ENCODE results near the gene KRT35. TPM values are rescaled to one million over a fixed set of nuclear protein-coding genes. Genes with fewer than 3 reads are reported as not detected.

Gene KRT35
- total RNA-seq, 1 experiment from 2014 or later, result not detected

DNA sequence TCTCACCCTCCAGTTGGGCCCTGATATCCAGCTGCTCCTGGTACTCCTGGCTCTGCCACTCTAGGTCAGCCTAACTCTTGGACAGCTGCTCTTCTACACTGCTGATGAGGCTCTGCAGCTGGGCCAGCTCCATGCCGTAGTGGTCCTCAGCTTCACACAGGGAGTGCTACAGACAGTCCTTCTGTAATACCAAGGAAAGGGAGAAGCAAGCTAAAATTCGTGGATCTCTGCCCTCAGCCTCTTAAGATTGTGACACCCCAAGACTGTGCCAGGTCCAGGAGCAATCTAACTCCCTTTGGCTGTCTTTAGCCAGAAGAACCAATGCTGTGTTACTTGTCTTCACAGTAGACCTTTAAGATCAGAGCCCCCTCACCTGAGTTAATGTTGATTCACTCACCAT, 32.4 kb downstream of the KRT35 start:
- no peak for DNase-seq
- H2AFZ ChIP-seq (ENCODE audit: low read length), result no peak overlapping the region
- no peak overlapping the region for H3K9ac ChIP-seq (ENCODE audit: low read length)
- no peaks in the 10 kb centered on the region for H3K9me2 ChIP-seq (replicated peaks; ENCODE audit: insufficient read depth, low read length)
- no peaks in the 10 kb centered on the region for H3K9me3 ChIP-seq (ENCODE audit: low read length)
- no peaks in the 10 kb centered on the region for H4K20me1 ChIP-seq (ENCODE audit: insufficient read depth, low read depth, low read length)
- H3K27ac ChIP-seq (ENCODE audit: low read length), result no peak overlapping the region
- no peak overlapping the region for H3K4me3 ChIP-seq (ENCODE audit: low read length)
- H3K27me3 ChIP-seq (ENCODE audit: low read length), result no peaks in the 10 kb centered on the region
- H3K36me3 ChIP-seq (ENCODE audit: insufficient read depth, low read length), result no peaks in the 10 kb centered on the region
- no peak overlapping the region for H3K4me2 ChIP-seq (ENCODE audit: low read depth, low read length, poor library complexity, severe bottlenecking)
- no peaks in the 10 kb centered on the region for H3K79me2 ChIP-seq (ENCODE audit: low read length)
- H3K4me1 ChIP-seq (ENCODE audit: low read length), result no peaks in the 10 kb centered on the region

DNA sequence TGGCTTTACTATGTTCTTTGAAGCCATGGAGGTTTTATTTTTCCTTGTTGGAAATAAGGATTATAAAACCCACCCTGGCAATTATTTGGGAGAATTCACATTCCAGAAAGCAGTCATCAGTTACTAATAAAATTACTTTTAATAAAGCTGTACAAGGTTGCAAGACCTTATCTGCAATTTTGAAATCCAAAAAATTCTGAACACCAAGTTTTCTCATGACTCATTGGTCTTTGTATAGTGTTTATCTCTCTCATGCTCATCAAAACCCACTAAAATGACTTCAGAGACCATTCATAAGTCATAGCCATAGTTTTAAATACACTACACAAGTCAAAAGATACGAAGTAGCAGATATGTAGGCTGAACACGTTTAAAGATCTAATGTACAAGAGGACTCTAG, 34.1 kb downstream of the KRT35 start:
- no peak overlapping the region for H2AFZ ChIP-seq (ENCODE audit: low read length)
- H3K9ac ChIP-seq (ENCODE audit: low read length), result no peak overlapping the region
- H3K4me3 ChIP-seq (ENCODE audit: low read length), result no peak overlapping the region

DNA sequence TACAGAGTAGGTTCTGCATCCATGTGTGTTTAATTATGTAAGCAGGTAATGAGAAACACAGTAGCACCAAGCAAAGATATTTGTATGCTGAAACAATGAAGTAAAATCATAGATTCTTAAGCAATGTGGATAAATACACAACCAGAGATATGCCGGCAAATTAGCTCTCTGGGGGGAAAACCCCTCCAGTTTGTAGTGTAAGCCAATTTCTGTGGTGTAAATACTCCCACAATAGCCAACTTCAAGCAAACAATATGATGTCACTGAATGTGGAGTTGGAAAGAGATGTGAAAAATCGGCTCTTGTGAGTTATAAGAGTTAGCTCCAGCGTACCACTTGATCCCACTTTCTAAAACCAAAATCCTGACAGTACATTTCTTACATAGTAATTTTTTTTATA, 36.3 kb downstream of the KRT35 start:
- Histone ChIP-seq H3K36me3 (ENCODE audit: insufficient read depth, low read length) (no peaks in the 10 kb centered on the region), H3K4me1 (ENCODE audit: low read length) (no peaks in the 10 kb centered on the region), H3K4me2 (ENCODE audit: low read depth, low read length, poor library complexity, severe bottlenecking) (no peak overlapping the region), H3K9ac (ENCODE audit: low read length) (no peak overlapping the region), H2AFZ (ENCODE audit: low read length) (no peak overlapping the region), H3K9me3 (ENCODE audit: low read length) (no peaks in the 10 kb centered on the region), H3K9me2 (replicated peaks; ENCODE audit: insufficient read depth, low read length) (no peaks in the 10 kb centered on the region), H3K4me3 (ENCODE audit: low read length) (no peak overlapping the region), H4K20me1 (ENCODE audit: insufficient read depth, low read depth, low read length) (no peaks in the 10 kb centered on the region), H3K27ac (ENCODE audit: low read length) (no peak overlapping the region), H3K27me3 (ENCODE audit: low read length) (no peaks in the 10 kb centered on the region), H3K79me2 (ENCODE audit: low read length) (no peaks in the 10 kb centered on the region)
- DNase-seq, result no peak

More for the DNA sequence above, 34.1 kb downstream of the KRT35 start:
- Histone ChIP-seq H3K27me3 (ENCODE audit: low read length) (no peaks in the 10 kb centered on the region), H3K36me3 (ENCODE audit: insufficient read depth, low read length) (no peaks in the 10 kb centered on the region), H3K9me2 (replicated peaks; ENCODE audit: insufficient read depth, low read length) (no peaks in the 10 kb centered on the region), H4K20me1 (ENCODE audit: insufficient read depth, low read depth, low read length) (no peaks in the 10 kb centered on the region), H3K9me3 (ENCODE audit: low read length) (no peaks in the 10 kb centered on the region), H3K27ac (ENCODE audit: low read length) (no peak overlapping the region), H3K4me2 (ENCODE audit: low read depth, low read length, poor library complexity, severe bottlenecking) (no peak overlapping the region), H3K79me2 (ENCODE audit: low read length) (no peaks in the 10 kb centered on the region), H3K4me1 (ENCODE audit: low read length) (no peaks in the 10 kb centered on the region)
- no peak for DNase-seq

DNA sequence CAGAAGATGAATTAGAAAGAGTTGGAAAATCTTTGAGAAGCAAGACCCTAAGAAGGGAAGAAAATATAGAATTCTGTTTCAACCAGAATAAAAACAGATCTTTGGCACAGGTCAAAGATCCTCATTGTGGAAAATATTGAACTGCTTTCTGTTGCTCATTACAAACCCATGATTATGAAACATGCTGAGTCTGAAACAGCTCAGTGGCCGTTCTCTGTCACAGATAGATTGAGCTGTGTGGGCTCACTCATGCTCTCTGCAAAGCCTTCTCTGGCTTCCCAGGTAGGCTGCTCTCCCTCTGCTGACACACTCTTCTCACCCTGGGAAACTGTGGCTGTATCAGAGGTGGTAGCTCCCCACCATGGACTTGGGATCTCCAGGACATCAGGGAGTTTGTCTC, 36.8 kb downstream of the KRT35 start:
- Histone ChIP-seq H2AFZ (ENCODE audit: low read length) (no peak overlapping the region), H3K36me3 (ENCODE audit: insufficient read depth, low read length) (no peaks in the 10 kb centered on the region), H3K9me3 (ENCODE audit: low read length) (no peaks in the 10 kb centered on the region), H4K20me1 (ENCODE audit: insufficient read depth, low read depth, low read length) (no peaks in the 10 kb centered on the region), H3K27ac (ENCODE audit: low read length) (no peak overlapping the region), H3K27me3 (ENCODE audit: low read length) (no peaks in the 10 kb centered on the region), H3K4me2 (ENCODE audit: low read depth, low read length, poor library complexity, severe bottlenecking) (no peak overlapping the region), H3K9me2 (replicated peaks; ENCODE audit: insufficient read depth, low read length) (no peaks in the 10 kb centered on the region), H3K79me2 (ENCODE audit: low read length) (no peaks in the 10 kb centered on the region), H3K4me3 (ENCODE audit: low read length) (no peak overlapping the region), H3K9ac (ENCODE audit: low read length) (no peak overlapping the region), H3K4me1 (ENCODE audit: low read length) (no peaks in the 10 kb centered on the region)
- DNase-seq, result no peak

DNA sequence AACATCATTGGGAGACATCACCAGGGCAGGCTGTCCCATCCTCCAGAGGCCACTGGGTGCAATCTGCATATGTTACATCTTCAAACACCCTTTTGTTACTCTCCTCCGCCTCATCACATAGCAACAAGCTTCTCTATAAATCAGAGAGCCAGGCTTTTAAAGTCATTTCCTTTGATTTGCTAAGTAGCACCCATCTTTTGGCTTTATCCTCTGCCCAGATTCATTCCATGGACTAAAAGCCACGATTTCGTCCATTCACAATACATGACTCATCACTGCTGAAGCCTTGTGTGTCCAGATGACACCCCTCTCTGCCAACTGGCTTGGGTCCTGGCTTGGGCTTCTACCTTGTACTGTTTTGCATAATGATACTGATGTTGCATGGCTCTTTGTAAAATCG, 38.2 kb downstream of the KRT35 start:
- DNase-seq, result no peak
- Histone ChIP-seq H3K9me3 (ENCODE audit: low read length) (no peaks in the 10 kb centered on the region), H3K9ac (ENCODE audit: low read length) (no peak overlapping the region)

DNA sequence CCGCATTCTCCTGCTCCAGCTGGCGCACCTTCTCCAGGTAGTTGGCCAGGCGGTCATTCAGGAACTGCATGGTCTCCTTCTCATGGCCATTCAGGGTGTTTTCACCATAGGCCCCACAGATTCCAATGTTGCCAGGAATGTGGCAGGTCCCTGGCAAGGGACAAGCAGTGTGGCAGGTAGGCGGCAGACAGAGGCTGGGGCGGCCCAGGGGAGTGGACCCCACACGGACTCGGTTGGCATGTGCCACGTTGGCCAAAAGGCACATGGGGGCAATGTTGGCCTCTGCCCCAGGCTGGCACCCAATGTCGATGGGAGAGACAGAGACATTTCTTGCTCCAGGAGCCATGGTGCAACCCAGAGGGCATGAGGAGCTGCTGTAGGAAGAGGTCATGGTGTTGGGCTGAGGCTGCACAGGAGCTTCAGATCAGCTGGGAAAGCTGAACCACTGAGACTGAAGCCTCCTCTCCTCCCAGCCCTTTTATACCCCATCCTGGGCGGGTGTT, 40.4 kb downstream of the KRT35 start, which contains the start of gene KRT38:
TSS of gene KRT38 (minus strand) at position 453 of the 503 bp plus-strand sequence. CDS start at position 391, 62 bp downstream.
- Histone ChIP-seq H3K79me2 (ENCODE audit: low read length) (no peaks in the 10 kb centered on the region), H3K27me3 (ENCODE audit: low read length) (no peaks in the 10 kb centered on the region), H3K27ac (ENCODE audit: low read length) (no peak within 1 kb of the TSS), H3K4me3 (ENCODE audit: low read length) (no peak within 1 kb of the TSS), H3K9ac (ENCODE audit: low read length) (no peak within 1 kb of the TSS), H3K9me3 (ENCODE audit: low read length) (no peaks in the 10 kb centered on the region), H3K9me2 (replicated peaks; ENCODE audit: insufficient read depth, low read length) (no peaks in the 10 kb centered on the region), H3K4me1 (ENCODE audit: low read length) (no peaks in the 10 kb centered on the region), H3K36me3 (ENCODE audit: insufficient read depth, low read length) (no peaks in the 10 kb centered on the region), H3K4me2 (ENCODE audit: low read depth, low read length, poor library complexity, severe bottlenecking) (no peak within 1 kb of the TSS), H4K20me1 (ENCODE audit: insufficient read depth, low read depth, low read length) (no peaks in the 10 kb centered on the region), H2AFZ (ENCODE audit: low read length) (no peak within 1 kb of the TSS)
- no peak for DNase-seq

More for the DNA sequence above, 38.2 kb downstream of the KRT35 start:
- no peaks in the 10 kb centered on the region for H3K9me2 ChIP-seq (replicated peaks; ENCODE audit: insufficient read depth, low read length)
- no peak overlapping the region for H3K27ac ChIP-seq (ENCODE audit: low read length)
- H3K79me2 ChIP-seq (ENCODE audit: low read length), result no peaks in the 10 kb centered on the region
- H3K36me3 ChIP-seq (ENCODE audit: insufficient read depth, low read length), result no peaks in the 10 kb centered on the region
- no peaks in the 10 kb centered on the region for H3K4me1 ChIP-seq (ENCODE audit: low read length)
- no peak overlapping the region for H3K4me2 ChIP-seq (ENCODE audit: low read depth, low read length, poor library complexity, severe bottlenecking)
- H3K27me3 ChIP-seq (ENCODE audit: low read length), result no peaks in the 10 kb centered on the region
- H4K20me1 ChIP-seq (ENCODE audit: insufficient read depth, low read depth, low read length), result no peaks in the 10 kb centered on the region
- no peak overlapping the region for H3K4me3 ChIP-seq (ENCODE audit: low read length)
- no peak overlapping the region for H2AFZ ChIP-seq (ENCODE audit: low read length)

DNA sequence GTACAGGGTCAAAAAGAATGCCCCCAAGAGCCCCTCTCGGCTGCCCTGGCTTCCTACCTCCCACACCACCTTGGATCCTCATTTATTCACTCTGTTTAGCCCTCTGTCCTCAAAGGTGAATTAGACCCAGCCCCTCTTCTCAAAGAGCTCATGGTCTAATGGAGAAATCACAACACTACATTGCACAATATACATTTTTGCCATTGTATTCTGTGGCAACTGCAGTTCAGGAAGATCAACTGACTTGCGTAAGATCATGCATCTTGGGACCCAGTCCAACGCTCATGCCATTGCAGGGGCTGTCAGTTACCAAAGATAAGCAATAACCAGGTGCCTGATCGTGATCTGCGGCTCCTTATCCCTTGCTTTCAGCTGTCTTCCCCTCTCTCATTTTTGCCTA, 41.6 kb downstream of the KRT35 start:
- no peaks in the 10 kb centered on the region for H3K36me3 ChIP-seq (ENCODE audit: insufficient read depth, low read length)
- H2AFZ ChIP-seq (ENCODE audit: low read length), result no peak overlapping the region
- H4K20me1 ChIP-seq (ENCODE audit: insufficient read depth, low read depth, low read length), result no peaks in the 10 kb centered on the region
- no peak for DNase-seq
- no peaks in the 10 kb centered on the region for H3K9me3 ChIP-seq (ENCODE audit: low read length)
- H3K9me2 ChIP-seq (replicated peaks; ENCODE audit: insufficient read depth, low read length), result no peaks in the 10 kb centered on the region
- H3K4me1 ChIP-seq (ENCODE audit: low read length), result no peaks in the 10 kb centered on the region
- H3K4me3 ChIP-seq (ENCODE audit: low read length), result no peak overlapping the region
- H3K27me3 ChIP-seq (ENCODE audit: low read length), result no peaks in the 10 kb centered on the region
- H3K27ac ChIP-seq (ENCODE audit: low read length), result no peak overlapping the region
- no peak overlapping the region for H3K9ac ChIP-seq (ENCODE audit: low read length)
- H3K4me2 ChIP-seq (ENCODE audit: low read depth, low read length, poor library complexity, severe bottlenecking), result no peak overlapping the region
- no peaks in the 10 kb centered on the region for H3K79me2 ChIP-seq (ENCODE audit: low read length)

DNA sequence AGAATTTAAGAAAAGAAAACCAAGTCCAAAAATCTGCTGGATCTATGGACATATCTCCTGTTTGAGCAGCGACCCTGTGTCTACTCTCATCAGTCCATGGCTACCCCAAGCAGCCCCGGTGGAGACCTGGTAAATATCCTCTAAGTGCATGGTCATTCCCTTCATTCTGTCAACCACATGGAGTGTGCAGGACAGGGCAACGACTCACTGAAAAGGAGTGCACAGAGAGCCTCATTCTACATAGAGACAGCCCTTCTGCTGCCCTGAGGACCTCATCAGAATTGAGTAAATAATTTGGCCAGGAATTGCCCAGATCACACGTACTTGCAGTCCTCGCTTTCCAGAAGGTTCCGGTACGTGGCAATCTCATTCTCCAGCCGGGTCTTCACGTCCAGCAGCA, 43.2 kb downstream of the KRT35 start:
- no peak for DNase-seq
- H3K4me1 ChIP-seq (ENCODE audit: low read length), result no peaks in the 10 kb centered on the region
- no peak overlapping the region for H3K27ac ChIP-seq (ENCODE audit: low read length)

DNA sequence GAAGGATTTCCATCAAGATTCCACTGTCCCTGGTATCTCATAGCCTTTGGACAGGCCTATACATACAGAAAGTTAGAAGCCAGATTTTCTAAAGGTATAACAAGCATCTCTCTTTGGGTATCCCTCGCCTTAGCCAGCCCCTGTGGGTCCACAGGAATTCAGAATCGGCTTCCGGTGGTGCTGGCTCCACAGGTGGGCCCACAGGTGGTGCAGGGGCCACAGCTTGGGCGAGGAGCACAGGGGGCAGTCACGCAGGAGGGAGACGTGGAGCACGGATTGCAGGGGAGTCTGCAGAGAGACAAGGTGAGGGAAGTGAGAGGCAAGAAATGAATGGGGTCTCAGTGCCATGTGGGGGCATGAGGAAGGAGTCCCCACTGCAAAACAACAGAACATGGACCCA, 43.7 kb downstream of the KRT35 start:
- H3K27ac ChIP-seq (ENCODE audit: low read length), result no peak overlapping the region
- no peaks in the 10 kb centered on the region for H3K4me1 ChIP-seq (ENCODE audit: low read length)
- DNase-seq, result no peak
- no peaks in the 10 kb centered on the region for H3K79me2 ChIP-seq (ENCODE audit: low read length)
- no peaks in the 10 kb centered on the region for H3K9me2 ChIP-seq (replicated peaks; ENCODE audit: insufficient read depth, low read length)
- no peaks in the 10 kb centered on the region for H3K27me3 ChIP-seq (ENCODE audit: low read length)
- H3K9ac ChIP-seq (ENCODE audit: low read length), result no peak overlapping the region
- no peaks in the 10 kb centered on the region for H3K36me3 ChIP-seq (ENCODE audit: insufficient read depth, low read length)
- no peak overlapping the region for H3K4me3 ChIP-seq (ENCODE audit: low read length)
- H4K20me1 ChIP-seq (ENCODE audit: insufficient read depth, low read depth, low read length), result no peaks in the 10 kb centered on the region
- H2AFZ ChIP-seq (ENCODE audit: low read length), result no peak overlapping the region
- H3K9me3 ChIP-seq (ENCODE audit: low read length), result no peaks in the 10 kb centered on the region
- no peak overlapping the region for H3K4me2 ChIP-seq (ENCODE audit: low read depth, low read length, poor library complexity, severe bottlenecking)

More for the DNA sequence above, 43.2 kb downstream of the KRT35 start:
- Histone ChIP-seq H3K9ac (ENCODE audit: low read length) (no peak overlapping the region), H3K9me3 (ENCODE audit: low read length) (no peaks in the 10 kb centered on the region), H4K20me1 (ENCODE audit: insufficient read depth, low read depth, low read length) (no peaks in the 10 kb centered on the region), H3K4me3 (ENCODE audit: low read length) (no peak overlapping the region), H3K4me2 (ENCODE audit: low read depth, low read length, poor library complexity, severe bottlenecking) (no peak overlapping the region), H3K9me2 (replicated peaks; ENCODE audit: insufficient read depth, low read length) (no peaks in the 10 kb centered on the region), H3K36me3 (ENCODE audit: insufficient read depth, low read length) (no peaks in the 10 kb centered on the region), H3K27me3 (ENCODE audit: low read length) (no peaks in the 10 kb centered on the region), H2AFZ (ENCODE audit: low read length) (no peak overlapping the region), H3K79me2 (ENCODE audit: low read length) (no peaks in the 10 kb centered on the region)

Data from Karpas-422 (cell line).